Measurements from ENCODE around the gene STPG2. TPM values are rescaled to one million over a fixed set of nuclear protein-coding genes. Genes with fewer than 3 reads are reported as not detected.

The STPG2 gene
- total and polyA plus RNA-seq, 2 of the 8 experiments (the other 6 are each of a cell fraction or from before 2014, with no cell fraction given), result 0.03 TPM; not detected in 1

DNA sequence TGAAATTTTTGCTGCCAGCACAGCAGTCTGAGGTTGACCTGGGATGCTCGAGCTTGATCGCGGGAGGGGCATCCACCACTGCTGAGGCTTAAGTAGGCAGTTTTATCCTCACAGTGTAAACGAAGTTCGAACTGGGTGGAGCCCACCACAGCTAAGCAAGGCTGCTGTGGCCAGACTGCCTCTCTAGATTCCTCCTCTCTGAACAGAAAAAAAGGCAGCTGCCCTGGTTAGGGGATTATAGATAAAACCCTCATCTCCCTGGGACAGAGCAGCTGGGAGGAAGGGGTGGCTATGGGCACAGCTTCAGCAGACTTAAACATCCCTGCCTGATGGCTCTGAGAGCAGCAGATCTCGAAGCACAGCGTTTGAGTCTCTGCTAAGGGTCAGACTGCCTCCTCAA lies 314.6 kb downstream of the STPG2 start:
- no peak overlapping the region; the same call in 1 of the 2 replicates for H4K8ac ChIP-seq (ENCODE audit: extremely low read depth, insufficient read depth, low read length)
- no peaks in the 10 kb centered on the region for H3K9me3 ChIP-seq (ENCODE audit: insufficient read depth in 2 of 2, low read depth in 1 of 2, low read length in 1 of 2)
- 91% methylated on average over 7 of the region's 7 CpGs; no CpG with 5 or more reads in 1 of the 2 experiments for WGBS, 2 experiments (ENCODE audit: extremely low coverage in 1 of 2, insufficient coverage in 1 of 2, insufficient read length in 1 of 2, insufficient replicate concordance in 2 of 2, low coverage in 1 of 2, low lambda C conversion rate in 2 of 2, missing lambda C conversion rate in 1 of 2)
- no peak overlapping the region for H4K5ac ChIP-seq (ENCODE audit: insufficient read length, low read depth, low read length)
- H3K79me1 ChIP-seq (ENCODE audit: low read depth, low read length), result no peaks in the 10 kb centered on the region
- no peak overlapping the region for H2BK12ac ChIP-seq (ENCODE audit: low read depth, low read length)
- H3K27ac ChIP-seq (ENCODE audit: low read depth, low read length), result no peak overlapping the region
- FAIRE-seq (no peak), DNase-seq (ENCODE audit: low read depth in 1 of 2, low spot score in 2 of 2) (no peak)
- no peak overlapping the region for H3K23ac ChIP-seq (ENCODE audit: insufficient read length)
- no peak overlapping the region for H2AK5ac ChIP-seq (ENCODE audit: low read depth, low read length)
- H2BK20ac ChIP-seq (ENCODE audit: low read length), result no peak overlapping the region
- no peaks in the 10 kb centered on the region for H3K36me3 ChIP-seq (ENCODE audit: control insufficient read depth in 2 of 4, insufficient read depth in 4 of 4, low read length in 3 of 4)
- H3K4me1 ChIP-seq (replicated peaks in 1 of 4; ENCODE audit: control insufficient read depth in 3 of 4, insufficient read depth in 4 of 4, low read length in 3 of 4), result no peaks in the 10 kb centered on the region
- no peak overlapping the region for H3K56ac ChIP-seq (replicated peaks; ENCODE audit: insufficient read length, low read depth, low read length)
- no peaks in the 10 kb centered on the region for H4K20me1 ChIP-seq (replicated peaks in 1 of 2; ENCODE audit: control insufficient read depth in 1 of 2, insufficient read depth in 2 of 2, low read length in 2 of 2)
- TF ChIP-seq MAFK (IDR thresholded peaks at IDR 0.05; ENCODE audit: low read depth, low read length) (no peak), ZNF274 (IDR thresholded peaks at IDR 0.05; ENCODE audit: borderline replicate concordance, extremely low read depth, low read length) (no peak)
- no peak overlapping the region for H3K4me2 ChIP-seq (ENCODE audit: insufficient read depth in 1 of 2, low read depth in 2 of 2, low read length in 2 of 2)
- no peak overlapping the region for H3K18ac ChIP-seq (ENCODE audit: extremely low read depth, low read length)
- H2BK120ac ChIP-seq (replicated peaks; ENCODE audit: low read depth, low read length), result no peak overlapping the region
- no peak overlapping the region for H2BK5ac ChIP-seq (ENCODE audit: low read depth, low read length)
- H3K27me3 ChIP-seq (replicated peaks in 1 of 4; ENCODE audit: control insufficient read depth in 3 of 4, extremely low read depth in 1 of 4, insufficient read depth in 3 of 4, low read length in 3 of 4), result no peaks in the 10 kb centered on the region
- H3K9ac ChIP-seq (replicated peaks in 1 of 4; ENCODE audit: extremely low read depth in 1 of 4, low read depth in 3 of 4, low read length in 3 of 4), result no peak overlapping the region
- no peak overlapping the region for H2BK15ac ChIP-seq (ENCODE audit: low read length)
- ChIA-PET CTCF (ENCODE audit: partially characterized antibody) (no interaction called here), POLR2A (ENCODE audit: partially characterized antibody) (no interaction called here)
- H3K23me2 ChIP-seq (ENCODE audit: low read depth, low read length), result no peaks in the 10 kb centered on the region
- H3K14ac ChIP-seq (ENCODE audit: insufficient read length), result no peak overlapping the region
- no peak overlapping the region for H3K4me3 ChIP-seq (ENCODE audit: extremely low read depth in 1 of 4, insufficient read depth in 2 of 4, low read depth in 3 of 4, low read length in 4 of 4)
- H3K4ac ChIP-seq (replicated peaks; ENCODE audit: insufficient read length, low read depth, low read length), result no peak overlapping the region
- no peaks in the 10 kb centered on the region for H3K79me2 ChIP-seq (ENCODE audit: control insufficient read depth in 1 of 2, insufficient read depth in 2 of 2, low read length in 2 of 2)
- no peak overlapping the region for H2AFZ ChIP-seq (ENCODE audit: low read length)
- no peak overlapping the region for H4K91ac ChIP-seq (replicated peaks; ENCODE audit: insufficient read length, low read length)

Measured in H1 (cell line).